Measurements from ENCODE around the gene ZMYND8. TPM values are rescaled to one million over a fixed set of nuclear protein-coding genes. Genes with fewer than 3 reads are reported as not detected.

Gene ZMYND8
- polyA plus RNA-seq, 3 donors: 1.4 to 13.8 (median 5.8) TPM

DNA sequence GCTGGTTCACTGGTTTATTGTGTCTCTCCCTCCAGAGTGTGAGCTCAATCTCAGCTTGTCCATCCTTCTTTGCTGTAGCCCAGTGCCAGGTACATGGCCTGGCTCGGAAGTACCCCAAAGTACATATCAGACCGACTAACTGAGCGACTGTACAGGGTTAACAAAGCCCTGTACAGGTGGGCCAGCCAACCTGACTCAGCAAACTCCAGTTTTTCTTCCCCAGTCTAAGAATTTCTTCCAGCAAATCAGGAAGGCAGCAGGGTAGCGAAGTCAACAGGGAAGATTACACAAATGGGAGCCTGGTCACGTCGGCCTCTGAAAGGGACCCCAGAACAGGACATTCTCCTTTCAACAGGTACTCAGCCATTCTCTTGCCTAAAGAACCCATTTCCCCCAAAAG lies 31.3 kb downstream of the ZMYND8 start:
- intact Hi-C loops (cut with micrococcal nuclease): no loop called here
- peaks cover 29 to 46% of the 10 kb centered on the region in 2 donors for H3K36me3 Mint-ChIP-seq
- Histone ChIP-seq H3K4me1 (ENCODE audit: control insufficient read depth in 1 of 2, insufficient read depth in 2 of 2, low read length in 2 of 2) (peaks cover 11 to 21% of the 10 kb centered on the region in 2 donors), H3K27me3 (ENCODE audit: control insufficient read depth in 2 of 2, insufficient read depth in 2 of 2, low read length in 2 of 2) (no peaks in the 10 kb centered on the region), H3K9ac (ENCODE audit: insufficient read depth, low read length, poor library complexity, severe bottlenecking) (no peak overlapping the region), H3K36me3 (replicated peaks in 1 of 2; ENCODE audit: control insufficient read depth in 1 of 2, insufficient read depth in 2 of 2, low read length in 2 of 2) (peaks cover 3 to 43% of the 10 kb centered on the region in 2 donors), H3K4me2 (replicated peaks; ENCODE audit: extremely low read depth, low read length, poor library complexity, severe bottlenecking) (no peak overlapping the region), H3K4me3 (replicated peaks in 1 of 3; ENCODE audit: low read depth in 2 of 3, low read length in 3 of 3) (no peak overlapping the region), H3K27ac (ENCODE audit: low read depth in 1 of 2, low read length in 2 of 2) (no peak overlapping the region), H4K20me1 (ENCODE audit: insufficient read depth, low read length) (peaks cover 82% of the 10 kb centered on the region), H2AFZ (ENCODE audit: insufficient read depth, low read depth, low read length, poor library complexity, severe bottlenecking) (no peak overlapping the region), H3K9me3 (replicated peaks in 1 of 2; ENCODE audit: control insufficient read depth in 1 of 2, insufficient read depth in 1 of 2, low read length in 2 of 2) (no peaks in the 10 kb centered on the region), H3K79me2 (ENCODE audit: insufficient read depth, low read length) (peaks cover 99% of the 10 kb centered on the region)
- TF ChIP-seq, protein P1, sequence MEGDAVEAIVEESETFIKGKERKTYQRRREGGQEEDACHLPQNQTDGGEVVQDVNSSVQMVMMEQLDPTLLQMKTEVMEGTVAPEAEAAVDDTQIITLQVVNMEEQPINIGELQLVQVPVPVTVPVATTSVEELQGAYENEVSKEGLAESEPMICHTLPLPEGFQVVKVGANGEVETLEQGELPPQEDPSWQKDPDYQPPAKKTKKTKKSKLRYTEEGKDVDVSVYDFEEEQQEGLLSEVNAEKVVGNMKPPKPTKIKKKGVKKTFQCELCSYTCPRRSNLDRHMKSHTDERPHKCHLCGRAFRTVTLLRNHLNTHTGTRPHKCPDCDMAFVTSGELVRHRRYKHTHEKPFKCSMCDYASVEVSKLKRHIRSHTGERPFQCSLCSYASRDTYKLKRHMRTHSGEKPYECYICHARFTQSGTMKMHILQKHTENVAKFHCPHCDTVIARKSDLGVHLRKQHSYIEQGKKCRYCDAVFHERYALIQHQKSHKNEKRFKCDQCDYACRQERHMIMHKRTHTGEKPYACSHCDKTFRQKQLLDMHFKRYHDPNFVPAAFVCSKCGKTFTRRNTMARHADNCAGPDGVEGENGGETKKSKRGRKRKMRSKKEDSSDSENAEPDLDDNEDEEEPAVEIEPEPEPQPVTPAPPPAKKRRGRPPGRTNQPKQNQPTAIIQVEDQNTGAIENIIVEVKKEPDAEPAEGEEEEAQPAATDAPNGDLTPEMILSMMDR (IDR thresholded peaks at IDR 0.05): no peak
- H3K27me3 Mint-ChIP-seq (ENCODE audit: low read depth in 3 of 3): peaks cover 0 to 3% (median 0%) of the 10 kb centered on the region in 3 donors
- no peaks in the 10 kb centered on the region for H3K9me3 Mint-ChIP-seq
- peak overlapping the region in 1 of 7 donors; percentile 52 for H3K27ac Mint-ChIP-seq
- WGBS (ENCODE audit: insufficient coverage): 100% methylated on average over 3 of the region's 6 CpGs
- peaks cover 20% of the 10 kb centered on the region for H3K4me1 Mint-ChIP-seq
- peak overlapping the region in 1 of 2 donors; percentile 3 for H3K4me3 Mint-ChIP-seq
- DNase-seq: no peak

DNA sequence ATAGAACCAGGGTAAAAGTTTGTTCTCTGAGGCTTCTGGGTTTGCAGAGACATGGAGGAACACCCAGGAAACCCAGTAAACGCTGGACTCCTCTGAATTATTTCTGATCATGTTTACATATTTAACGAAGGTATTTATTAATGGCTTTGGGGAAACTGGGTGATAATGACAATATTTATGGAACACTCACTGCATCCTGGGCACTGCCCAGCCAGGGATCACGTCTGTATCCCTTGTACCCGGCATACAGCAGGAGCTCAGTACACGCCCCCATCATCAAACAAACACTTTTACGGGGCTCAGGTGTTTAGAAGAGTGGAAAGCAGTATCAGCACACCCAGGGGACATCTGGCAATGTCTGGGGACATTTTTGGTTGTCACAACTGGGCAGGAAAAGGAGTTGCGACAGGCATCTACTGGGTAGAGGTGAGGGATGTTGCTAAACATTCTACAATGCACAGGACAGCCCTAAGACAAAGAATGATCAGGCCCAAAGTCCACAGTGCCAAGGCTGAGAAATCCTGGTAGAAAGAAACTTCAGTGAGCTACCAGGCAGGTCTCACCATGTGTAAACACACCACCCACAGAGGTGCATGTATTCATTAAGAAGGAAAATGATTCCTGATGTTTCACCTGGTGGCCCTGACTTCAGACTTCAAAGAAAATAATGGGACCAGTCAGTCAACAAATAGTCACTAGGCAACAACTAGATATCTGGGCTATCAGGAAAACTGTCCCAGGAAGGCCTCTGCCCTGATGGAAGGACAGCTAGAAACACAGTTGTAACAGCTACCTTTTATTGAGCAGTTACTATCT lies 35.3 kb downstream of the ZMYND8 start:
- Mint-ChIP-seq H3K27ac (peak overlapping the region in 1 of 7 donors; percentile 71), H3K9me3 (no peaks in the 10 kb centered on the region), H3K27me3 (ENCODE audit: low read depth in 3 of 3) (no peaks in the 10 kb centered on the region), H3K36me3 (peaks cover 14 to 34% of the 10 kb centered on the region in 2 donors), H3K4me1 (peaks cover 58% of the 10 kb centered on the region), H3K4me3 (no peak overlapping the region)
- intact Hi-C loops (cut with micrococcal nuclease): no loop called here
- Histone ChIP-seq H3K27me3 (ENCODE audit: control insufficient read depth in 2 of 2, insufficient read depth in 2 of 2, low read length in 2 of 2) (no peaks in the 10 kb centered on the region), H3K4me1 (ENCODE audit: control insufficient read depth in 1 of 2, insufficient read depth in 2 of 2, low read length in 2 of 2) (peaks cover 45 to 57% of the 10 kb centered on the region in 2 donors), H3K4me3 (replicated peaks in 1 of 3; ENCODE audit: low read depth in 2 of 3, low read length in 3 of 3) (no peak overlapping the region), H3K36me3 (replicated peaks in 1 of 2; ENCODE audit: control insufficient read depth in 1 of 2, insufficient read depth in 2 of 2, low read length in 2 of 2) (peaks cover 0 to 8% of the 10 kb centered on the region in 2 donors), H3K9ac (ENCODE audit: insufficient read depth, low read length, poor library complexity, severe bottlenecking) (no peak overlapping the region), H2AFZ (ENCODE audit: insufficient read depth, low read depth, low read length, poor library complexity, severe bottlenecking) (no peak overlapping the region), H3K4me2 (replicated peaks; ENCODE audit: extremely low read depth, low read length, poor library complexity, severe bottlenecking) (no peak overlapping the region), H3K9me3 (replicated peaks in 1 of 2; ENCODE audit: control insufficient read depth in 1 of 2, insufficient read depth in 1 of 2, low read length in 2 of 2) (no peaks in the 10 kb centered on the region), H3K79me2 (ENCODE audit: insufficient read depth, low read length) (peaks cover 92% of the 10 kb centered on the region), H4K20me1 (ENCODE audit: insufficient read depth, low read length) (peaks cover 79% of the 10 kb centered on the region), H3K27ac (ENCODE audit: low read depth in 1 of 2, low read length in 2 of 2) (peak overlapping the region in 1 of 2 donors; percentile 23)
- no CpG with 5 or more reads among the region's 7 CpGs for whole genome bisulfite sequencing (ENCODE audit: insufficient coverage)
- TF ChIP-seq, protein P1 (IDR thresholded peaks at IDR 0.05): no peak
- DNase-seq: no peak

Data from CD14-positive monocyte (primary cell).